ENCODE measurements around the gene ZNF224. TPM values are rescaled to one million over a fixed set of nuclear protein-coding genes. Genes with fewer than 3 reads are reported as not detected.

Gene ZNF224
- total and polyA plus RNA-seq, 2 of the 13 experiments (the other 11 are each of a cell fraction or from before 2014, with no cell fraction given), result 13.0 to 16.1 TPM

- TF ChIP-seq, protein P1, sequence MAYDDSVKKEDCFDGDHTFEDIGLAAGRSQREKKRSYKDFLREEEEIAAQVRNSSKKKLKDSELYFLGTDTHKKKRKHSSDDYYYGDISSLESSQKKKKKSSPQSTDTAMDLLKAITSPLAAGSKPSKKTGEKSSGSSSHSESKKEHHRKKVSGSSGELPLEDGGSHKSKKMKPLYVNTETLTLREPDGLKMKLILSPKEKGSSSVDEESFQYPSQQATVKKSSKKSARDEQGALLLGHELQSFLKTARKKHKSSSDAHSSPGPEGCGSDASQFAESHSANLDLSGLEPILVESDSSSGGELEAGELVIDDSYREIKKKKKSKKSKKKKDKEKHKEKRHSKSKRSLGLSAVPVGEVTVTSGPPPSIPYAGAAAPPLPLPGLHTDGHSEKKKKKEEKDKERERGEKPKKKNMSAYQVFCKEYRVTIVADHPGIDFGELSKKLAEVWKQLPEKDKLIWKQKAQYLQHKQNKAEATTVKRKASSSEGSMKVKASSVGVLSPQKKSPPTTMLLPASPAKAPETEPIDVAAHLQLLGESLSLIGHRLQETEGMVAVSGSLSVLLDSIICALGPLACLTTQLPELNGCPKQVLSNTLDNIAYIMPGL (CRISPR knock-in tag; IDR thresholded peaks at IDR 0.05; ENCODE audit: borderline replicate concordance in 1 of 2, low read depth in 1 of 2), result peak; percentile 61 to 62; a peak in 2 of 4 replicates
- TF ChIP-seq ZNF569 (CRISPR knock-in tag; IDR thresholded peaks at IDR 0.05; ENCODE audit: borderline replicate concordance) (no peak), ZNF773 (CRISPR knock-in tag; IDR thresholded peaks at IDR 0.05; ENCODE audit: borderline replicate concordance) (no peak), ZNF160 (CRISPR knock-in tag; IDR thresholded peaks at IDR 0.05) (no peak), NCOA5 (CRISPR knock-in tag; IDR thresholded peaks at IDR 0.05) (no peak), ZSCAN20 (CRISPR knock-in tag; IDR thresholded peaks at IDR 0.05; ENCODE audit: borderline replicate concordance) (peak; percentile 61; the same call in 1 of the 2 replicates), ZNF501 (CRISPR knock-in tag; IDR thresholded peaks at IDR 0.05) (peak; percentile 80), ASH2L (IDR thresholded peaks at IDR 0.05; ENCODE audit: insufficient read length, low read depth, low read length) (peak; percentile 67), CEBPB (IDR thresholded peaks at IDR 0.05; ENCODE audit: borderline replicate concordance, low read depth, low read length) (no peak), ISL2 (CRISPR knock-in tag; IDR thresholded peaks at IDR 0.05) (0 out of 2 replicates have a peak, but pooled peaks have one; percentile 6), GATAD2A (CRISPR knock-in tag; IDR thresholded peaks at IDR 0.05) (peak; percentile 84), ZNF766 (CRISPR knock-in tag; IDR thresholded peaks at IDR 0.05; ENCODE audit: borderline replicate concordance) (no peak), RARA (CRISPR knock-in tag; IDR thresholded peaks at IDR 0.05) (peak; percentile 37; the same call in 1 of the 2 replicates)
- TF ChIP-seq, protein P2, sequence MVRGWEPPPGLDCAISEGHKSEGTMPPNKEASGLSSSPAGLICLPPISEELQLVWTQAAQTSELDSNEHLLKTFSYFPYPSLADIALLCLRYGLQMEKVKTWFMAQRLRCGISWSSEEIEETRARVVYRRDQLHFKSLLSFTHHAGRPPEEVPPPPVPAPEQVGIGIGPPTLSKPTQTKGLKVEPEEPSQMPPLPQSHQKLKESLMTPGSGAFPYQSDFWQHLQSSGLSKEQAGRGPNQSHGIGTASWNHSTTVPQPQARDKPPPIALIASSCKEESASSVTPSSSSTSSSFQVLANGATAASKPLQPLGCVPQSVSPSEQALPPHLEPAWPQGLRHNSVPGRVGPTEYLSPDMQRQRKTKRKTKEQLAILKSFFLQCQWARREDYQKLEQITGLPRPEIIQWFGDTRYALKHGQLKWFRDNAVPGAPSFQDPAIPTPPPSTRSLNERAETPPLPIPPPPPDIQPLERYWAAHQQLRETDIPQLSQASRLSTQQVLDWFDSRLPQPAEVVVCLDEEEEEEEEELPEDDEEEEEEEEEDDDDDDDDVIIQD (CRISPR knock-in tag; IDR thresholded peaks at IDR 0.05; ENCODE audit: low read depth), result no peak
- TF ChIP-seq, protein P3, sequence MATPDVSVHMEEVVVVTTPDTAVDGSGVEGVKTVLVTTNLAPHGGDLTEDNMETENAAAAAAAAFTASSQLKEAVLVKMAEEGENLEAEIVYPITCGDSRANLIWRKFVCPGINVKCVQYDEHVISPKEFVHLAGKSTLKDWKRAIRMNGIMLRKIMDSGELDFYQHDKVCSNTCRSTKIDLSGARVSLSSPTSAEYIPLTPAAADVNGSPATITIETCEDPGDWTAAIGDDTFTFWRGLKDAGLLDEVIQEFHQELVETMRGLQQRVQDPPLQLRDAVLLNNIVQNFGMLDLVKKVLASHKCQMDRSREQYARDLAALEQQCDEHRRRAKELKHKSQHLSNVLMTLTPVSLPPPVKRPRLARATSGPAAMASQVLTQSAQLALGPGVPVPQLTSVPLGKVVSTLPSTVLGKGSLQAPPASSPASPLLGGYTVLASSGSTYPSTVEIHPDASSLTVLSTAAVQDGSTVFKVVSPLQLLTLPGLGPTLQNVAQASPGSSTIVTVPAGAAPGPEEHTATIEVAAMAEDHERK (CRISPR knock-in tag; IDR thresholded peaks at IDR 0.05; ENCODE audit: low read depth), result peak; percentile 27; the same call in 1 of the 2 replicates
- TF ChIP-seq, protein P4, sequence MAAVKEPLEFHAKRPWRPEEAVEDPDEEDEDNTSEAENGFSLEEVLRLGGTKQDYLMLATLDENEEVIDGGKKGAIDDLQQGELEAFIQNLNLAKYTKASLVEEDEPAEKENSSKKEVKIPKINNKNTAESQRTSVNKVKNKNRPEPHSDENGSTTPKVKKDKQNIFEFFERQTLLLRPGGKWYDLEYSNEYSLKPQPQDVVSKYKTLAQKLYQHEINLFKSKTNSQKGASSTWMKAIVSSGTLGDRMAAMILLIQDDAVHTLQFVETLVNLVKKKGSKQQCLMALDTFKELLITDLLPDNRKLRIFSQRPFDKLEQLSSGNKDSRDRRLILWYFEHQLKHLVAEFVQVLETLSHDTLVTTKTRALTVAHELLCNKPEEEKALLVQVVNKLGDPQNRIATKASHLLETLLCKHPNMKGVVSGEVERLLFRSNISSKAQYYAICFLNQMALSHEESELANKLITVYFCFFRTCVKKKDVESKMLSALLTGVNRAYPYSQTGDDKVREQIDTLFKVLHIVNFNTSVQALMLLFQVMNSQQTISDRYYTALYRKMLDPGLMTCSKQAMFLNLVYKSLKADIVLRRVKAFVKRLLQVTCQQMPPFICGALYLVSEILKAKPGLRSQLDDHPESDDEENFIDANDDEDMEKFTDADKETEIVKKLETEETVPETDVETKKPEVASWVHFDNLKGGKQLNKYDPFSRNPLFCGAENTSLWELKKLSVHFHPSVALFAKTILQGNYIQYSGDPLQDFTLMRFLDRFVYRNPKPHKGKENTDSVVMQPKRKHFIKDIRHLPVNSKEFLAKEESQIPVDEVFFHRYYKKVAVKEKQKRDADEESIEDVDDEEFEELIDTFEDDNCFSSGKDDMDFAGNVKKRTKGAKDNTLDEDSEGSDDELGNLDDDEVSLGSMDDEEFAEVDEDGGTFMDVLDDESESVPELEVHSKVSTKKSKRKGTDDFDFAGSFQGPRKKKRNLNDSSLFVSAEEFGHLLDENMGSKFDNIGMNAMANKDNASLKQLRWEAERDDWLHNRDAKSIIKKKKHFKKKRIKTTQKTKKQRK (IDR thresholded peaks at IDR 0.05; ENCODE audit: low read length), result no peak
These were observed 47.3 kb downstream of the ZNF224 start, which contains the start of gene ZNF234 (continued) for GRCh38 chr19:44141191-44142058.

All from HepG2 (cell line).